Suppressor macrophage (primary cell): ENCODE results near the gene CCDC127.
"Not testable (repeated sequence)": the region's sequence is repeated elsewhere in the genome, so short reads cannot be mapped to it uniquely, and the experiment has no call there.

Source experiments
- DNase-seq, 4 experiments: peaks; one replicate each; pipeline ENCODE4 v3.0.0-alpha.2; 2020 to 2022

CCDC127 gene

DNA sequence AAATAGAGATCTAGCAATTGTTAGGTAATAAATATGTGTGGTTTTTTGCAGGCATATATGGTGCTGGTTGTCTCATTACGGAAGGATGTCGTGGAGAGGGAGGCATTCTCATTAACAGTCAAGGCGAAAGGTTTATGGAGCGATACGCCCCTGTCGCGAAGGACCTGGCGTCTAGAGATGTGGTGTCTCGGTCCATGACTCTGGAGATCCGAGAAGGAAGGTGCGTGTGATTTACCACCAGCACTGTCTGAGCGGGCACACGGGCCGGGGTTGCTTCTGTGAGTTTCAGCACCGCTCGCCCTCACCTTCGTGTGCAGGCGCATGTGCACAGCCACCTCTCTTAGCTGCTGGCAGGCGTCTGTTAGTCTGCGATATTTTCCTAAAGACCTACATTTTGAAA lies 15.5 kb upstream of the CCDC127 start:
- not testable (repeated sequence) for DNase-seq

DNA sequence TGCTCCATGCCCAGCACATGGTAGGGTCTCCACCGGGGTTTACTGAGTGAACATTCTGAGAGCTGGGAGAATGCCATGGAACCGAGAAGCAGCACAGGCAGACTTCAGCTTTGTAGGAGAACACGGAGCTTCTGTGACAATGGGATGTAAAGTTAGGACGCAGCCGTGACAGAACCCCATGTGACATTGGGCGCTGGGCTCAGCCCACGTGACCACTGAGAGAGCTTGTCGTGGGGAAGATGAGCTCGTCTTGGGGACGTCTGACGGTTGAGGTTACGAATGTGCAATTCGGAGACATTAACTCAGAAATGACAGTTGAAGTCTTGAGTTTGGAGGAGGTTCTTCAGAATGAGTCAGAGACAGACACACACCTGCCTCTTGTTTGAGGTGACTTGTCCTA lies 13.7 kb upstream of the CCDC127 start:
- DNase-seq, result no peak

DNA sequence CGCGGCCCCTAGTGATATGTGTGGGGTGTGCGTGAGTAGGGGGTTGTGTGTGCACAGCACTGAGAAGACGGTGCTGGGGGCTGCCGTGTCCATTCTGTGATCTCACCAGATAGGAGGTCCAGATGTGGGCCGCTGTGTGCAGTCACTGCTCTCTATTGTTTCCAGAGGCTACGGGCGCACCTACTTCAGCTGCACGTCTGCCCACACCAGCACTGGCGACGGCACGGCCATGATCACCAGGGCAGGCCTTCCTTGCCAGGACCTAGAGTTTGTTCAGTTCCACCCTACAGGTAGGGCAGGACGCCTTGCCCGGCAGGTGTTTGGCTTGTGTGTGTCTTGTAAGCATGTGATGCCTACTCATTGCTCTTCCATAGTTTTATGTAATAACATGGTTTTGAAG lies 12.8 kb upstream of the CCDC127 start:
- DNase-seq, result no peak

DNA sequence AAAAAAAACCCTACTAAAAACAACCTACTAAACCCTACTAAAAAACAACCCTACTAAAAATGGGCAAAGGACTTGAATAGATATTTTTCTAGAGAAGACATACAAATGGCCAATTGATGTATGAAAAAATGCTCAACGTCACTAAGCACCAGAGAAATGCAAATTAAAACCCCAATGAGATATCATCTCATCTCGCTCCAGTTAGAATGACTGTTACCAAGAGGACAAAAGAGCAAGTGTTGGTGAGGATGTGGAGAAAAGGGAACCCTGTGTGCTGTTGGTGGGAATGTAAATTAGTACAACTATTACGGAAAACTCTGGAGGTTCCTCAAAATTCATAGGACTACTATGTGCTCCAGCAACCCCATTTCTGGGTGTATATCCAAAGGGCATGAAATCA lies 10.9 kb upstream of the CCDC127 start:
- no peak for DNase-seq

DNA sequence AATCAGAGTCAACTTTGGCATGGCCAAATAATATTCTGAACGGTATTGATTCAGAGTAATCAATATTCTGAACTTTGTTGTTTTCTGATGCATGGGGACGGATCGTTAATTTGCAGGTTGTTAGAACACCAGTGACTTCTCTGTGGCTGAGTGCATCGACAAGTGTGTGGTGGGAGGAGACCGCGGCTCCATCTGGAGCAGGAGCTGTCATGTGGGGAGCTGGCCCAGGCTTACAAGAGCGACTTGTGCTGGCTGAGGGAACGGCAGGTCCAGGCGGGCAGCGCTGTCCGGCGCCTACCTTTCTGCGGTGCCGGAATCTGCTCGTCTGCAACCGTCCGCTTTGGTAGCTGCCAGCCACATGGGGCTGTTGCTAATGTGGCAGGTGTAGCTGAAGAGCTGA lies 9.4 kb upstream of the CCDC127 start:
- not testable (repeated sequence) for DNase-seq

DNA sequence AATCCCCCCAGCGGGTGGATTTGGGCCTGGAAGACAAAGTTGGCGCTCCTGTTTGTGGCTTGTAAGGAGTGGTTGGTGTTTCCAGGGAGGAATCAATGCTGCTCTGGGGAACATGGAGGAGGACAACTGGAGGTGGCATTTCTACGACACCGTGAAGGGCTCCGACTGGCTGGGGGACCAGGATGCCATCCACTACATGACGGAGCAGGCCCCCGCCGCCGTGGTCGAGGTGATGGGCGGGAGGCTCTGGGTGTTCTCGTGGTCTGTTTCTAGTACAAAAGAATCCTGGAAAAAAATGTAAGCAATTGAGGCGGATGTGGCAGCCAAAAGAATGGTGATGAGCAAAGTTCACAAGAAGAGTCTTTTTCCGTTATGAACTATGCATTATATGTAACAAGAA lies 7.4 kb upstream of the CCDC127 start:
- DNase-seq, result no peak

DNA sequence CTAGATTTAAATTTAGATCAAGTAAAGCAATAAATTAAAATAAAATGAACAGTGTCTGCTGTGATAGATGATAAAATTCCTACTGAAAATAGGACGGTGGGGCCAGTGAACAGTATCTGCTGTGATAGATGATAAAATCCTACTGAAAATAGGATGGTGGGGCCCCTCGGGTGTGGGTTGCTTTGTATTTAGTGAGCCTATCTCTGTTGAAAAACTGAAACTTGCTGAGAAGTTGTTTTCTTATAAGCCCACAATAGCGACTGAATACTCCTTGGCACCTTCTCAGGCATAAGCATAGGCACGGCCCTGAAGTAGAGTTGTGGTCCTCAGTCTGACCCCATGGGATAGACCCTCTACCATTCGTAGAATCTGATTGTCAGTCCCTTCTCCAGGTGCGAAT lies 5.8 kb upstream of the CCDC127 start:
- no peak for DNase-seq

DNA sequence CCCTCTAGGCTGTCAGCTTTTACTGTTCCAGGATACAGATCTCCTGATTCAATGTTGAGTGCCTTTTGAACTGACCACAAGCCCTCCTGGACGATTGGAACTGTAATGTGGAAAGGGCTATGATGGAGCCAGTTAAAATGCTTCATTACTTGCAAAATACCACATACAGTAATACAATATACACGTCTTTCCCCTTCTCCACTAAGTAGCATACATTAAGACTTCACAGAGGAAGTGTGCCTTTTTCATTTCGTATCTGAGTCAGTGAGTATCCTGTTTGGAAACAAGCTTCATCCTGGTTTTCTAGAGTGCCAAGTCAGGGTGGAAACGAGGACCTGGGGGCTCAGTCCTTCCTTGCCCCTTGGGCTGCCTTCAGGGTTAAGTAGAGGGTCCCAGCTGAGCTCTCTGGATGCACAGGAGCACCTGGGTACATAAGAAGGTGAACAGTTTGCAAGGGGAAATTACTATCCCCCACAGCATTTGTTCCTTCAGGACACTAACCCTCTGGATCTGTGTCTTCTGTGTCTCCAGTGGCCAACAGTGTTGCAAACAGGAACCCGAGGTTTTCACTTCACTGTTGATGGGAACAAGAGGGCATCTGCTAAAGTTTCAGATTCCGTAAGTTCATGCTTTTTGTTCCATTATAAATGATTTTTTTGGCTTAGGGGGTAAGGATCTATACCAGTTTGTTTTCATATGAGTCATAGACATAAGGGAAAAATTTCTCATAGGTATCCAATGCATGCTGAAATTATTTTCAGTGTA lies 5.2 kb upstream of the CCDC127 start:
- DNase-seq, result peak in 3 of 4 experiments; percentile 10 to 38 (median 31)

DNA sequence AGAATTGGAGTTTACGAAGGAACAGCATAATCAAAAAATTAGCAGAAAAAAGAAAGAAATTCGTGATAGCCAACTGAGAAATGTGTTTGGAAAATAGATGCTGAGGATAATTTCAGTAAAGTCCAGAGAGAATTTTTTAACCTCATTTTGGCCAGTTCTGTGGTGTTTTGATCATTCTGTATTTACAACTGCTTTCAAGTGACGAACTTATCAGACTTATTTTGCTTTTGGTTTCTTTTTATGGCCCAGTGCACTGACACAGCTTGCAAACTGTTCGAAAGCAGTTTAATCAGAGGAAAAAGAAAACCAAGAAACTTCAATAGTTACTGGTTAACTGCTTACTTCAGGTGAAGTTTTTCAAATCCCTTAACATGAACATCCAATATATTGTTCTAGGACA lies 2.0 kb upstream of the CCDC127 start:
- DNase-seq, result no peak

DNA sequence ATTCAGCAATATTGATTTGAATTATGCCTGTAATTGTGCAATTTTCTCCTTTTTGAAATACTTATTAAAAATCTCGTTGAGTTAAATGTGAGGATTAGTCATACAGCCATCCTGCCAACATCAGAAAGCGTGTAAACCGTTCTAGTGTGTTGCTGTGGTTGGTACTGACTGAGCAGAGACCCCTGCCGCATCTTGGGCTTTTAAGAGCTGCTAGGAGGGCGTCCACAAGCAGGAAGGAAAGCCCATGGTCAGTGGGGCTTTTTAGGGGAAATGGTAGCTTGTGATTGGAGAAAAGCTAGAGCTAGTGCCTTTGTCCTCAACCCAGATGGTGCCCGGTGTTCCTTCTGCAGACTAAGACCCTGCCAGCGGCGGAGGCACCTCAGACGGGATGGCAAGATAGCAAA lies 1.5 kb upstream of the CCDC127 start:
- DNase-seq, result peak in 3 of 4 experiments; percentile 28 to 38 (median 31)

DNA sequence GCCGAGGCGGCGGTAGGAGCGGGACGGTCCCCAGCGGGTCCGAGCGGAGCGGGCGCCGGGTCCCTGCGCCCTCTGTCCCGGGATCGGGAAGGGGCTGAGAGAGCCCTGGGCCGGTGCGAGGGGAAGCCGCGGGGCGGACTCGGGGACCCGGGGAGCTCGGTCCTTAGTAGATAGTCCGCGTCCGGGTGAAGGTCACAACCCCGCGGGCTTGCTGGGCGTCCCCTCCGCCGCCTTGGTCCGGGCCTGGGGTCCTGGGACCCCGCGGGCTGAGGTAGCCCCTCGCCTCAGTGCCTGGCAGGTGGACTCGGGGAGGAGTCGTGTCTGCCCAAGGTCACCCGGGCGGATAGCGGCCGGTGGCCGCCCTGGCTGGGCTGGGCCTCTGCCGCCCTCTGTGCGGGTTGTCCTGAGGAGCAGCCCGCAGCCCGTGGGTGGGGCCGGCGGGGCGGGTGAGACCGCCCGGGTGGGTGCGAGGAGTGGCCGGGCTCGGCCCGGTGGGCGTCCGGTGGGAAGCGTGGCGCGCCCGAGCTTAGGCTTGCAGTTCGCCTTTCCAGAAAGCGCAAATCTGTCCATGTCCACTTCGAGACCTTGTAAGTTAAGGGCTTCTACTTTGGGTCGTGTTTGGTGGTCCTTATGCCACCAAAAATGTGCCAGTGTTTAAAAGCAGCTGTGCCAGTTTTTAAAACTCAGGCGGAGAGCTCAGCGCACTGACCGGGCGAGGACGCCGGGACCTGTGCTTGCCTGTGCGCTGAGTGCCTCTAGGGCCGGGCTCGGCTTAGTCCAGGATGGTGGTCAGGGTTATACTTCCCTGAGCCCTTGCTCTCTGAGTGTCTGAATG lies 721 bp upstream of the CCDC127 start:
- DNase-seq, result peak; percentile 54 to 76 (median 61)

DNA sequence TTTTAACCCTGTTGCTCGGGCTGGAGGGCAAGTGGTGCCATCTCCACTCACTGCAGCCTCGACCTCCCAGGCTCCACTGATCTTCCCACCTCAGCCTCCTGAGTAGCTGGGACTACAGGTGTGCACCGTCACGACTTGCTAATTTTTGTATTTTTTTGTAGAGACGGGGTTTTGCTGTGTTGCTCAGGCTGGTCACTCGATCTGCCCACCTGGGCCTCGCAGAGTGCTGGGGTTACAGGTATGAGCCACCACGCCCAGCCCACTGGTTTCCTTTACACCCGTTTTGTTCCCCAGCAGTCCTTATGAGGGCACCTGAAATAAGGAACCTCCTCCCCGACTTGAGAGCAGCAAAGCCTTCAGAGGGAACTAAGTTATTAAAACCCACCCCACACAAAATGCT lies 1.9 kb downstream of the CCDC127 start:
- not testable (repeated sequence) for DNase-seq

DNA sequence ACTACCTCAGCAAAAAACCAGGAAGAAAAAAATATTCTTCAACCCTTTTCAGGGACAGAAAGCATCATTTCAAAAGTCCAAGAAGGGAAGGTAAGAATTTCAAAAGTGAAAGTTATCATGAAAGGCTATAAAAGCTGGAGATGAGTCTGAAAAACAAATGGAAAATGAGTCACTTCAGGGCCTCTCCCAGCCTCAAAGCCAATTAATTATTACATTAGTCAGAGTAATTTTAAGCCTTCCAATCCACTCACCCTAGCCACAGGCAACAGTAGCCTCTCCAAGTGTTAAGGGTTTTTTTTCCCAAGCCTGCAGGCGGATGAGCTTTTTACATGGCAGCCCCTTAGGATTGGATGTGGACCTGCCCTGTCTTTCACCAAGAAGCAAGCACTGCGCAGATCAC lies 2.7 kb downstream of the CCDC127 start:
- not testable (repeated sequence) for DNase-seq

DNA sequence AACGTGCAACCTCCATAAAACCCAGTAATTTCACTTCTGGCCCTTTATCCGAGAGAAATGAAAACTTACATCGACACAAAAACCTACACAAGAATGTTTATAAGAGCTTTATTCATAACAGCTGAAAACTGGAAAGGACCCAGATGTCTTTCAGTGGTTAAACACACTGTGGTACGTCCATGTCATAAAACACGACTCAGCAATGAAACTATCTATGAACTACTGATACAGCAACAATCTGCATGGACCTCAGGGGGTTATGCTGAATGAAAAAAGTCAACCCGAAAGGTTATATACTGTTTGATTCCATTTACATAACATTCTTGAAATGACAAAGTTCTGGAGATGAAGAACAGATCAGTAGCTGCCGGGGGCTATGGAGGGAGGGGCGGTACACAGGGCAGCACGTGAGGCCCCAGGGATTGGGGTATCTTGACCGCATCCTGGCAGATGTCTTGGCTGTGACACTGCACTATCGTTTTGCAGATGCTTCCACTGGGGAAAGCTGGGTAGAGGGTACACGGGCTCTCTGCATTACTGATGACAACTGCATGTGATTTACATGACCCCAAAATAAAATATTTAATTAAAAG lies 4.1 kb downstream of the CCDC127 start:
- no peak for DNase-seq

DNA sequence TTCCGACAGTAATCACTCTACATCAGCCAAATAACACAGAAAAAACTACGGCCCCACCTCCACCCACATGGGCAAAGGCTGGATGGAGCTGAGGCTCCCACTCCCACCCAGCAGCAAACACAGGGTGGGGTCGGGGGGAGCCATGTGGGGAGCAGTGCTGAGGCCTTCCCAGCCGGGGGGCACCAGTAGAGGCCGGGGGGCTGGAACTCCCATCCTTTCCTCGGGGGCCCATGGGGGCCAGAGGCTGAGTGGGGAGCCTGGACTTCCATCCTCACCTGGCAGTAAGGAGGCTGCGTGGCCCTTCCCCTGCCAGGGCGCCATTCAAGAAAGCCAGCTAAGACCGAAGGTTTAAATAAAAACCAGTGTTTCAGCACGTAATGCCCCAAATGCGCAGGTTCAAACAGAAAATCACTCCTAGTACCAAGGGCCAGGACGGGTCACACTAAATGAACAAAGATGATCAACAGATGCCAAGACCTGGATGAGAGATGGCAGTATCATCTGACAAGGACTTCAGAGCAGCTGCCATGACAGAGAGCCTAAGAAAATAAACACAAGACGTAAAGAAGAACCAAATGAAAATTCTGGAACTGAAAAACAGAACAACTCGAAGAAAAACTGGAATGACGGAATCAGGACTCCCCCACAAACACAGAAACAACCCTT lies 9.4 kb downstream of the CCDC127 start:
- no peak for DNase-seq

DNA sequence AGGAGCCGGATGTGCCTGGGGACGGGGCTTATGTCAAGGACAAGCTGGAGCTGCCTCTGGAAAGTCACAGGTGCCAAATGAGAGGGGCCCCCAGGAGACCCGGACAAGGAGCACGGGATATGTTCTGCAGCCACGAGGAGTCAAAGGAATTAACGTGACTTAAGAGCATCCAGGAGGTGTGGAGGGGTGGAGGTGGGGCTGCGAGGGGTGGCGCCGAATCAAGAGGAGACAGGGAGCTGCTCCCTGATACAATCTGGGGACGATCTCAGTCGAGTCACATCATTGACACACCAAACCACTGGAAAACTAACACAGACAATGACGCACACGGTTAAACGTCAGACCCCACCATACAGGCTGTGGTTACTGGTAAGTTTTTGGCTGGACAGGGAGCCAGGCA lies 10.4 kb downstream of the CCDC127 start:
- DNase-seq, result no peak

DNA sequence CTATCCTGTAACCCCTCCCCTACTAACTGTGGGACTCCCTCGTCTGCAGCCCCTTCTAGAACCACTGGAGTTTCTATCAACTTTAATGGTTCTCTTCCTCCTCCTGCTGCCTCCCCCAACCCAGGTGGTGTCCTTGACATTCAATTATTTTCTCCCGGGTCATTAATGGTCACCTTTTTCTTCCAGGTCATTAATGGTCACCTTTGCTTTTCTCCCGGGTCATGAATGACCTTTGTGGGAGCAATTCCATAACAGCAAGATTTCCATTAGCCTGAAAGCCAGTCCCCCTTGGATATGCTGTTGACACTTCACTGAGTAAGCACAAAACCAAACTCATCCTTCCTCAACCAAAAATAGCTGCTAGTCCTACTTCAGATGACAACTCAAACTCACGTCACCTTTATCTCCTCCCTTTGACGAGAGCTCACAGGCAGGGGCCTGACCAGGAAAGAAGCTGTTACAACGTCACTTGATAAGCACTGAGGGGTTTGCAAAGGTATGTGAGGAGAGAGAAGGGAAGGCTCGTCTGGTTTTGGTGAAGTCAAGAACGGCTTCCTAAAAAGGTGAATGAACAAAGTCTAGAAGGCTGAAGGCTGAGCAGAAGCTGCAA lies 10.9 kb downstream of the CCDC127 start:
- DNase-seq, result no peak

DNA sequence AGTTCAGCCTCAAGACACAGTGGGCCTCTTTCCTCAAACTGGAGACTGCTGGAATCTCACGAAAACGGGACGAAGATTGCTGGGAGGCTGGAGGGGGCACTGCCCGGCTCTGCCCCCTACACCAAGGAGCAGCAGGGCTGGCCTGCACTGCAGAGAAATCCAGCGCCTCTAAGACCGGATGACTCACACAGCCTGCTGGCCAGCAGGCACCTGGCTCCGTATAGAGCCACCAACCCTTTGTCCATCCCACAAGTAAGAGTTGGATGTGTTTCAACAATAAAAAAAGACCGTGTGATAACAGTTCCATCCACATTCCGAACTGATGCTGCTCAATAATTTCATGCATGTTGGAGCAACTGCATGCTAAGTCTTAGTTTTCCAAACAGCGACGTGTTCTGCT lies 11.5 kb downstream of the CCDC127 start:
- no peak for DNase-seq

DNA sequence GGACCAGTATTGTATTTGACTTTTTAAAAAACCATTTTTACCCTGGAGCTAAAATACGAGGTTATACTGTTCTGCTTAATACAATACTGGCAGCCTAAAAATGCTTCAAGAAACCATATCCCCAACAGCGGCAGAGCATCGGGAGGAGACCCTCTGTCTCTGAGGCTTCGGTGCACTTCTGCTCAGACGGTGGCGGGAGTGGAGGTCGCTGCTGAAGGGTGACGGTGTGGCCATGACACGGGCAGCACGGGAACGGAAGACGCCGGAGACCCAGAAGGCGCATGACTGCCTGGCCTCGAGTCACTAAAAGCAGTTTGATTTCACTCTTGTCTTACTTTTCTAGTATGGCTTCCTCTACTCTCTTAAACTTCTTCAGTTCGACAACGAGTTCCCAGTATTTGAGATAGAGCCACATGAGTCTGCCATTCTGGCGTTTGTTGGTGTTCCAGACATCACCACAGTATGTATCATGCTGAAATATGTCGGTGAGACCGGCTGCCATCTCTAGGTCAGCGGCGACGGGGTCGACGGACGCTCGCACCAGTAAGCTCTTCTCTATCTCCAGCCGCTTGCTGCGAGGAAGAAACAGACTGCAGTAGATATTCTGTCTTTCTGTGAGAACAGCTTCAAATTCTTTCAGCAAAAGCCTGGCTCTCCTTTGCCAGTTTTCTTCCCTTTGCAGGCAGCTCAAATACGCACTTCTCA lies 12.8 kb downstream of the CCDC127 start:
- no peak for DNase-seq

DNA sequence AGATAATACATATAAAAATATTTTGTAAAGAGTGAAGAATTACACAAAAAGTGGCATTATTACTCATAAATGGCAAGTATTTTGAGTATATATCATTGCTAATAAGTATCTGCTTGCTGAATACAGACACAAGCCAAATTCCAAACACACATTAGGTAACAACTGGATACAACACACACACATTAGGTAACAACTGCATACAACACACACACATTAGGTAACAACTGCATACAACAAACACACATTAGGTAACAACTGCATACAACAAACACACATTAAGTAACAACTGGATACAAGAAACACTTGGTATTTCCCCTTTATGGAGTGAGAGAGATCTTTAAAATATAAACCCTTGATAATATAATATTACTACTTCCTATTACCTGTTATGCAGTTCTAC lies 13.5 kb downstream of the CCDC127 start:
- no peak for DNase-seq

DNA sequence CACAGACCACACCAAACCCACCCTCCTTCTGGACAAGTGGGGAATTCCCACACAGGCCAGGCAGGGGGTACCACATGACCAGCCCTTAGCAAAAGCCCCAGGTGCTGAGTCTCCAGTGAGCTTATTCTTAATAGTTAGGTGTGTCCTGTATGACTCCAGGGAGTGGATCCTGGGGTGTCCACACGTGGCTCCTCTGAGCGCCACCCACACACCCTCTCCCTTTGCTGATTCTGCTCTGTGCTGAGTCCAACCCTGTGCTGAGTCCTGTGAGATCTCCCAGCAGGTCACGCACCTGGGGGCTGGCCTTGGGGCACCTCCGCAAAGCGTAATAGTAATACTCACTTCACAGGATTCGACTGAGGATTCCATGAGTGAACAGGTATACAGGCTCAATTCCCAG lies 14.0 kb downstream of the CCDC127 start:
- no peak for DNase-seq
